ENCODE data around the gene NUP42.

NUP42 gene

DNA sequence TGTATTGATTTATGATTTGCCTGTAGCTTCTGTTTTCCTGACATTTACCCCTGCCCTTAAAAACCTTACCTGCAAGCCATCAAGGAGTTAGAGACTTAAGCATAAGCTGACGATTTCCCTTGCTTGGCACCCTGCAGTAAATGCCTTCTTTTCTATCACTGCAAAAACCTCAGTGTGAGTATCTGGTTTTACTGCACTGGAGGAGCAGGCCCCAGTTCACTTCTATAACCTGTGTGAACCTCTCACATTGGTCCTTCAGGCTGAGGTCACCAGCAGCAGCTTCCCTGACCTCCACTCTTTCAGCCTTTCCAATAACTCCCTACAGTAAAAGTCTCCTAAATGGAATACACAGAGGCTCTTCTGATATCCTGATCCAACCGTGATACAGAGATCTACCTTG, 30.5 kb downstream of the NUP42 start:
- H3K56ac ChIP-seq (ENCODE audit: low read length) = no peak overlapping the region
- no peaks in the 10 kb centered on the region for H3K79me1 ChIP-seq (ENCODE audit: low read length)
- no peak overlapping the region for H4K8ac ChIP-seq (ENCODE audit: low read depth, low read length)
- H3K4ac ChIP-seq (ENCODE audit: low read depth, low read length) = no peak overlapping the region
- no peak overlapping the region for H2AK5ac ChIP-seq (ENCODE audit: low read length)
- H3K79me2 ChIP-seq (ENCODE audit: control insufficient read depth, insufficient read depth, low read length) = no peaks in the 10 kb centered on the region
- H3K4me1 ChIP-seq (ENCODE audit: control insufficient read depth, low read depth, low read length) = no peaks in the 10 kb centered on the region
- no peak overlapping the region for H3K27ac ChIP-seq (ENCODE audit: low read depth, low read length)
- no peaks in the 10 kb centered on the region for H3K36me3 ChIP-seq (ENCODE audit: control insufficient read depth, insufficient read depth, low read length)
- H3K27me3 ChIP-seq (ENCODE audit: insufficient read depth, low read length, poor library complexity) = no peaks in the 10 kb centered on the region
- no peak overlapping the region for H3K23ac ChIP-seq (ENCODE audit: low read length)
- H3K4me2 ChIP-seq (ENCODE audit: low read length) = no peak overlapping the region
- H3K18ac ChIP-seq (ENCODE audit: low read length) = no peak overlapping the region
- H2BK15ac ChIP-seq (replicated peaks; ENCODE audit: low read depth) = no peak overlapping the region
- no CpG with 5 or more reads among the region's 2 CpGs for WGBS (ENCODE audit: extremely low coverage, insufficient coverage, low lambda C conversion rate)
- H2BK5ac ChIP-seq (ENCODE audit: low read length) = no peak overlapping the region
- no peak overlapping the region for H2BK120ac ChIP-seq (ENCODE audit: low read depth, low read length)
- H3K9ac ChIP-seq (ENCODE audit: low read length) = no peak overlapping the region
- no peak overlapping the region for H3K4me3 ChIP-seq (ENCODE audit: low read length)
- DNase-seq = no peak
- H4K5ac ChIP-seq (ENCODE audit: low read length) = no peak overlapping the region

DNA sequence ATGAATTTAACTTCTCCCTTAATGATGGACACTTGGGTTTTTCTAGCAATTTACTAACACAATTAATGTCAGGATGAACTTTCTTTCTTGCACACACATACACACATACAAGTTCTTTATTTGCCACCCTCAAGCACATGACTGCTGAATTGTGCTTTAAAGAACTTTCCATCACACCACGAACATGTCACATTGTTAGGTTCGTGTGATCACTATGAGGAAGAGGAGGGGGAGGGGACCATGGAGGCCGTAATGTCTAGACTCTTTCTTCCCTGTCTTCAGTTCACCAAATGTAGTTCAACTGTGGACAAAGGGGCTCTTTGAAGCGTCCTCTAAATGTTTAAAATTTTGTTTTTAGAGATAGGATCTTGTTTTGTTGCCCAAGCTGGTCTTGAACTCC, 31.0 kb downstream of the NUP42 start:
- WGBS (ENCODE audit: extremely low coverage, insufficient coverage, low lambda C conversion rate) = no CpG with 5 or more reads among the region's 4 CpGs
- H3K23ac ChIP-seq (ENCODE audit: low read length) = no peak overlapping the region
- no peak overlapping the region for H2BK120ac ChIP-seq (ENCODE audit: low read depth, low read length)
- no peak overlapping the region for H3K4ac ChIP-seq (ENCODE audit: low read depth, low read length)
- H3K9ac ChIP-seq (ENCODE audit: low read length) = no peak overlapping the region
- H3K79me1 ChIP-seq (ENCODE audit: low read length) = no peaks in the 10 kb centered on the region
- no peaks in the 10 kb centered on the region for H3K79me2 ChIP-seq (ENCODE audit: control insufficient read depth, insufficient read depth, low read length)
- no peaks in the 10 kb centered on the region for H3K27me3 ChIP-seq (ENCODE audit: insufficient read depth, low read length, poor library complexity)
- no peak overlapping the region for H2AK5ac ChIP-seq (ENCODE audit: low read length)
- H3K56ac ChIP-seq (ENCODE audit: low read length) = no peak overlapping the region
- no peak overlapping the region for H3K18ac ChIP-seq (ENCODE audit: low read length)
- H3K36me3 ChIP-seq (ENCODE audit: control insufficient read depth, insufficient read depth, low read length) = no peaks in the 10 kb centered on the region
- no peak overlapping the region for H2BK5ac ChIP-seq (ENCODE audit: low read length)
- DNase-seq = no peak
- H4K8ac ChIP-seq (ENCODE audit: low read depth, low read length) = no peak overlapping the region
- H3K27ac ChIP-seq (ENCODE audit: low read depth, low read length) = no peak overlapping the region
- H3K4me2 ChIP-seq (ENCODE audit: low read length) = no peak overlapping the region
- no peaks in the 10 kb centered on the region for H3K4me1 ChIP-seq (ENCODE audit: control insufficient read depth, low read depth, low read length)
- no peak overlapping the region for H2BK15ac ChIP-seq (replicated peaks; ENCODE audit: low read depth)
- no peak overlapping the region for H4K5ac ChIP-seq (ENCODE audit: low read length)
- no peak overlapping the region for H3K4me3 ChIP-seq (ENCODE audit: low read length)

DNA sequence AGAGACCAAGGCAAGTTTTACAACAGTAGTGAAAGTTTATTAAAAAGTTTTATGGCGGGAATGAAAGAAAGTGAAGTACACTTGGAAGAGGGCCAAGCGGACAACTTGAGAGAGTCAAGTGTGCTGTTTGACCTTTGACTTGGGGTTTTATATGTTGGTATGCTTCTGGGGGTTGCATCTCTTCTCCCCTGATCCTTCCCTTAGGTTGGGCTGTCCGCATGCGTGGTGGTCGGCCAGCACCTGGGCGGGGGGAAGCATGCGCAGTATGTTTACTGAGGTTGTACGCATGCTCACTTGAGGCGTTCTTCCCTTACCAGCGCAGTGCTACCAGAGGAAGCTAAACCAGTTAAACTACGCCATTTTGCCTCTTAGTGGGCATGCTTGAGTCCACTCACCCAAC, 31.9 kb downstream of the NUP42 start:
- Histone ChIP-seq H3K36me3 (ENCODE audit: control insufficient read depth, insufficient read depth, low read length) (no peaks in the 10 kb centered on the region), H3K27me3 (ENCODE audit: insufficient read depth, low read length, poor library complexity) (no peaks in the 10 kb centered on the region), H2BK5ac (ENCODE audit: low read length) (no peak overlapping the region), H4K5ac (ENCODE audit: low read length) (no peak overlapping the region), H3K9ac (ENCODE audit: low read length) (no peak overlapping the region), H3K4me1 (ENCODE audit: control insufficient read depth, low read depth, low read length) (no peaks in the 10 kb centered on the region), H3K79me1 (ENCODE audit: low read length) (no peaks in the 10 kb centered on the region), H3K4me2 (ENCODE audit: low read length) (no peak overlapping the region), H3K23ac (ENCODE audit: low read length) (no peak overlapping the region), H2BK120ac (ENCODE audit: low read depth, low read length) (no peak overlapping the region), H3K4ac (ENCODE audit: low read depth, low read length) (no peak overlapping the region), H3K27ac (ENCODE audit: low read depth, low read length) (no peak overlapping the region), H3K79me2 (ENCODE audit: control insufficient read depth, insufficient read depth, low read length) (no peaks in the 10 kb centered on the region), H3K18ac (ENCODE audit: low read length) (no peak overlapping the region), H3K56ac (ENCODE audit: low read length) (no peak overlapping the region), H4K8ac (ENCODE audit: low read depth, low read length) (no peak overlapping the region), H2BK15ac (replicated peaks; ENCODE audit: low read depth) (no peak overlapping the region), H2AK5ac (ENCODE audit: low read length) (no peak overlapping the region), H3K4me3 (ENCODE audit: low read length) (no peak overlapping the region)
- no peak for DNase-seq
- WGBS (ENCODE audit: extremely low coverage, insufficient coverage, low lambda C conversion rate) = no CpG with 5 or more reads among the region's 11 CpGs

DNA sequence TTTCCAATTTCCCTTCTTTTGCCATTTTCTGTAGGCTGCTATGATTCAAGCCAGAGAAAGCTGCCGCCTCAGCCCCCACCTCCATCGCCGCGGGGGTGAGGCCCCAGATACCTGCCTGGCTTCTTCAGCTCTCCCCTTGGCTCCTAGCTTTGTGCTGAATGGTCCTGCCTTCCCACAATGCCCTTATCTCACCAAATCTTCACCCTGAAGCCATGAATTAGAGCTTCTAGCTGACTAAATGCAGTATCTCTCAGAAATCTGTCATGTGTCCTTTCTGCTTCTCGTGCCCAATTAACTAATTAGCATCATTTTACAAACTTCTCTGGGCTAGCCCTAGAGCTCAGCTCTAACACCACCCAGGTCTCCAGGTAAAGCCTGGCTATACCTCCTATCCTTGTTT, 32.6 kb downstream of the NUP42 start:
- Histone ChIP-seq H3K18ac (ENCODE audit: low read length) (no peak overlapping the region), H3K56ac (ENCODE audit: low read length) (no peak overlapping the region), H3K27me3 (ENCODE audit: insufficient read depth, low read length, poor library complexity) (no peaks in the 10 kb centered on the region), H2BK15ac (replicated peaks; ENCODE audit: low read depth) (no peak overlapping the region), H3K23ac (ENCODE audit: low read length) (no peak overlapping the region), H3K4me2 (ENCODE audit: low read length) (no peak overlapping the region), H3K4me3 (ENCODE audit: low read length) (no peak overlapping the region), H3K79me1 (ENCODE audit: low read length) (no peaks in the 10 kb centered on the region), H2AK5ac (ENCODE audit: low read length) (no peak overlapping the region), H3K9ac (ENCODE audit: low read length) (no peak overlapping the region), H4K8ac (ENCODE audit: low read depth, low read length) (no peak overlapping the region), H3K36me3 (ENCODE audit: control insufficient read depth, insufficient read depth, low read length) (no peaks in the 10 kb centered on the region), H2BK5ac (ENCODE audit: low read length) (no peak overlapping the region), H4K5ac (ENCODE audit: low read length) (no peak overlapping the region), H2BK120ac (ENCODE audit: low read depth, low read length) (no peak overlapping the region), H3K27ac (ENCODE audit: low read depth, low read length) (no peak overlapping the region), H3K79me2 (ENCODE audit: control insufficient read depth, insufficient read depth, low read length) (no peaks in the 10 kb centered on the region), H3K4me1 (ENCODE audit: control insufficient read depth, low read depth, low read length) (no peaks in the 10 kb centered on the region), H3K4ac (ENCODE audit: low read depth, low read length) (no peak overlapping the region)
- WGBS (ENCODE audit: extremely low coverage, insufficient coverage, low lambda C conversion rate) = no CpG with 5 or more reads among the region's 5 CpGs
- no peak for DNase-seq

DNA sequence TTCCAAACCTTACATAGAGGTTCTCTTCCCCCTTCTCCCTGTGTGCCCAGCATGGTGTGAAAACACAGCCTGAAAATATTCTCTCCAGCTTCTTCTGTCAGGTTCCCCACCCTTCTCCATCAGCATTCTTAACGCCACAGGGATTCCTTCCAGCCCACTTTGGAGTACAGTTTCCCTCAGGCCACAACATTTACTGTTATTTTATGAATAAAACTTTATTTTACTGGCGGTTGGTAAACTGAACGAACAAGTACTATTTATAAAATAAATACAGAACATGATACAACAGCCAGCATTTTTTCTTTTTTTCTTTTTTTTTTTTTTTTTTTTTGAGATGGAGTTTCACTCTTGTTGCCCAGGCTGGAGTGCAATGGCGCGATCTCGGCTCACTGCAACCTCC, 33.1 kb downstream of the NUP42 start:
- H3K27ac ChIP-seq (ENCODE audit: low read depth, low read length) = no peak overlapping the region
- no peak overlapping the region for H3K9ac ChIP-seq (ENCODE audit: low read length)

DNA sequence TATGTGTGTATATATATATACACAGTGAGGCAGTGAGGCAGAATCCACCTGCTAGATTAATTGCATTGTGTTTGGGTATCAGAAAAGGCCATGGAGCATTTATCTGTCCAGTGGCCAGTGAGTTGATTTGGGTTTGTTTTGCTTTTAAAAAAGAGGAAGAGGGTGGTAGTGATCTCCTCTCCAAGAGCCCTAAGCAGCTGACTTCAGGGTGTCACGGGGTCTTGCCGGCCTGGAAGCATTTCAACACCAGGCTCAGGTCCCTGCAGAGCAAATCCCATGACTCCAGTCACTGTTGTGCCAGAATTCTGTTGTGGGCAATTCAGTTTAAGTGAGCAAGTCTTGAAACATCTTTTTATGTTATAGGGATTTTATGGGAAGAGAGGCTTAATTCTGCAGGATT, 34.2 kb downstream of the NUP42 start:
- Histone ChIP-seq H3K56ac (ENCODE audit: low read length) (no peak overlapping the region), H2BK15ac (replicated peaks; ENCODE audit: low read depth) (no peak overlapping the region), H2BK120ac (ENCODE audit: low read depth, low read length) (no peak overlapping the region), H3K4ac (ENCODE audit: low read depth, low read length) (no peak overlapping the region), H3K18ac (ENCODE audit: low read length) (no peak overlapping the region), H2BK5ac (ENCODE audit: low read length) (no peak overlapping the region), H3K4me2 (ENCODE audit: low read length) (no peak overlapping the region), H3K4me3 (ENCODE audit: low read length) (no peak overlapping the region), H2AK5ac (ENCODE audit: low read length) (no peak overlapping the region), H3K23ac (ENCODE audit: low read length) (no peak overlapping the region), H3K27ac (ENCODE audit: low read depth, low read length) (no peak overlapping the region), H3K4me1 (ENCODE audit: control insufficient read depth, low read depth, low read length) (no peaks in the 10 kb centered on the region), H3K9ac (ENCODE audit: low read length) (no peak overlapping the region), H3K36me3 (ENCODE audit: control insufficient read depth, insufficient read depth, low read length) (no peaks in the 10 kb centered on the region), H4K8ac (ENCODE audit: low read depth, low read length) (no peak overlapping the region), H3K79me1 (ENCODE audit: low read length) (no peaks in the 10 kb centered on the region), H4K5ac (ENCODE audit: low read length) (no peak overlapping the region), H3K27me3 (ENCODE audit: insufficient read depth, low read length, poor library complexity) (no peaks in the 10 kb centered on the region), H3K79me2 (ENCODE audit: control insufficient read depth, insufficient read depth, low read length) (no peaks in the 10 kb centered on the region)
- no peak for DNase-seq
- WGBS (ENCODE audit: extremely low coverage, insufficient coverage, low lambda C conversion rate) = no CpG with 5 or more reads among the region's 2 CpGs

More for the DNA sequence above, 33.1 kb downstream of the NUP42 start:
- Histone ChIP-seq H3K4ac (ENCODE audit: low read depth, low read length) (no peak overlapping the region), H3K79me2 (ENCODE audit: control insufficient read depth, insufficient read depth, low read length) (no peaks in the 10 kb centered on the region), H3K4me2 (ENCODE audit: low read length) (no peak overlapping the region), H3K18ac (ENCODE audit: low read length) (no peak overlapping the region), H2AK5ac (ENCODE audit: low read length) (no peak overlapping the region), H3K36me3 (ENCODE audit: control insufficient read depth, insufficient read depth, low read length) (no peaks in the 10 kb centered on the region), H4K5ac (ENCODE audit: low read length) (no peak overlapping the region), H3K23ac (ENCODE audit: low read length) (no peak overlapping the region), H3K79me1 (ENCODE audit: low read length) (no peaks in the 10 kb centered on the region), H3K27me3 (ENCODE audit: insufficient read depth, low read length, poor library complexity) (no peaks in the 10 kb centered on the region), H2BK120ac (ENCODE audit: low read depth, low read length) (no peak overlapping the region), H3K4me3 (ENCODE audit: low read length) (no peak overlapping the region), H2BK5ac (ENCODE audit: low read length) (no peak overlapping the region), H4K8ac (ENCODE audit: low read depth, low read length) (no peak overlapping the region), H2BK15ac (replicated peaks; ENCODE audit: low read depth) (no peak overlapping the region), H3K4me1 (ENCODE audit: control insufficient read depth, low read depth, low read length) (no peaks in the 10 kb centered on the region), H3K56ac (ENCODE audit: low read length) (no peak overlapping the region)
- WGBS (ENCODE audit: extremely low coverage, insufficient coverage, low lambda C conversion rate) = no CpG with 5 or more reads among the region's 6 CpGs
- no peak for DNase-seq

Measured in mesendoderm (in vitro differentiated cells).